Calu3 (cell line): ENCODE results near the gene TBPL2. TPM values are rescaled to one million over a fixed set of nuclear protein-coding genes. Genes with fewer than 3 reads are reported as not detected.

Source experiments
- BruUV-seq: library from RNA; stranded (reverse); fragments of 400-500 nt; replicated peaks from 2 replicates; lab custom pipeline; 2021; lab: Mats Ljungman, UMichigan
- CTCF ChIA-PET: fragments of 300-600 bp; sonication (Branson Sonifier 250); formaldehyde crosslinking; loops from one replicate; lab custom pipeline; 2022; ENCODE audit warnings: antibody characterized with exemption; lab: Charles Lee
- DNase-seq: peaks from one replicate; pipeline ENCODE4 v3.0.0; 2022
- H3K27ac Mint-ChIP-seq: one replicate; pipeline ENCODE4 v1.8.0; 2022; ENCODE audit warnings: mixed read lengths; ENCODE audit not compliant: unreplicated experiment
- H3K27me3 Mint-ChIP-seq: one replicate; pipeline ENCODE4 v1.8.0; 2022; ENCODE audit warnings: mixed read lengths; ENCODE audit not compliant: unreplicated experiment
- H3K36me3 Mint-ChIP-seq: one replicate; pipeline ENCODE4 v1.8.0; 2022; ENCODE audit warnings: mild to moderate bottlenecking, moderate library complexity, mixed read lengths; ENCODE audit not compliant: insufficient read depth, unreplicated experiment
- H3K4me1 Mint-ChIP-seq: one replicate; pipeline ENCODE4 v1.8.0; 2022; ENCODE audit warnings: mild to moderate bottlenecking, low read depth, mixed read lengths; ENCODE audit not compliant: unreplicated experiment
- H3K4me3 Mint-ChIP-seq: one replicate; pipeline ENCODE4 v1.8.0; 2022; ENCODE audit warnings: mild to moderate bottlenecking, low read depth, moderate library complexity, mixed read lengths; ENCODE audit not compliant: unreplicated experiment
- H3K9me3 Mint-ChIP-seq: one replicate; pipeline ENCODE4 v1.8.0; 2022; ENCODE audit warnings: low read depth, mixed read lengths; ENCODE audit not compliant: unreplicated experiment
- CTCF ChIP-seq: fragments of 200-600 bp; IDR thresholded peaks from one replicate; pipeline ENCODE4 v1.8.0; 2022; ENCODE audit warnings: antibody characterized with exemption; ENCODE audit not compliant: unreplicated experiment
- intact Hi-C: fragments of 100-400 bp; cut with micrococcal nuclease; formaldehyde crosslinking; loops from one replicate; pipeline ENCODE4 v1.10.0; 2022; ENCODE audit not compliant: unreplicated experiment
- total RNA-seq: library from RNA; stranded (reverse); gene quantifications from 2 replicates; pipeline ENCODE4 v1.2.3, GENCODE V29; 2022

Gene TBPL2
- total RNA-seq, 1 experiment from 2014 or later, result not detected

GRCh38 chr14:55399183-55399582 is 41.2 kb downstream of the TBPL2 start:
- Mint-ChIP-seq H3K4me1 (peaks cover 8% of the 10 kb centered on the region), H3K36me3 (peaks cover 2% of the 10 kb centered on the region), H3K27me3 (no peaks in the 10 kb centered on the region), H3K4me3 (no peak overlapping the region), H3K9me3 (no peaks in the 10 kb centered on the region), H3K27ac (no peak overlapping the region)
- CTCF ChIA-PET, result interaction anchor here (0.6 kb wide), 1 partner anchor 45 kb away, joined by 3 read pairs; no protein-coding TSS in a partner anchor
- no TSS peak for BruUV-seq
- DNase-seq, result no peak
- intact Hi-C loops, result no loop called here
- no peak for TF ChIP-seq CTCF

GRCh38 chr14:55398679-55399078 is 41.7 kb downstream of the TBPL2 start:
- Mint-ChIP-seq H3K36me3 (no peaks in the 10 kb centered on the region), H3K27ac (no peak overlapping the region), H3K4me1 (peaks cover 8% of the 10 kb centered on the region), H3K9me3 (no peaks in the 10 kb centered on the region), H3K27me3 (no peaks in the 10 kb centered on the region), H3K4me3 (no peak overlapping the region)
- DNase-seq, result no peak
- BruUV-seq, result no TSS peak
- CTCF ChIA-PET, result interaction anchor here (0.6 to 0.7 kb wide), 2 partner anchors 44 to 1624 kb away, joined by 3 read pairs; no protein-coding TSS in a partner anchor
- intact Hi-C loops, result no loop called here
- TF ChIP-seq CTCF, result no peak

- no peak for TF ChIP-seq CTCF
- no peaks in the 10 kb centered on the region for H3K9me3 Mint-ChIP-seq
- no peak overlapping the region for H3K4me3 Mint-ChIP-seq
- peaks cover 8% of the 10 kb centered on the region for H3K4me1 Mint-ChIP-seq
- CTCF ChIA-PET, result no interaction called here
- H3K27me3 Mint-ChIP-seq, result no peaks in the 10 kb centered on the region
- no peak for DNase-seq
- H3K27ac Mint-ChIP-seq, result no peak overlapping the region
- intact Hi-C loops, result no loop called here
- H3K36me3 Mint-ChIP-seq, result no peaks in the 10 kb centered on the region
- no TSS peak for BruUV-seq
These were observed 51.1 kb downstream of the TBPL2 start for GRCh38 chr14:55389330-55389729.

GRCh38 chr14:55388160-55388559 is 52.3 kb downstream of the TBPL2 start:
- no peak for DNase-seq
- intact Hi-C loops, result no loop called here
- H3K4me1 Mint-ChIP-seq, result peaks cover 8% of the 10 kb centered on the region
- CTCF ChIA-PET, result no interaction called here
- H3K36me3 Mint-ChIP-seq, result peaks cover 4% of the 10 kb centered on the region
- no peaks in the 10 kb centered on the region for H3K27me3 Mint-ChIP-seq
- BruUV-seq, result no TSS peak
- no peak overlapping the region for H3K4me3 Mint-ChIP-seq
- H3K9me3 Mint-ChIP-seq, result no peaks in the 10 kb centered on the region
- no peak for TF ChIP-seq CTCF
- no peak overlapping the region for H3K27ac Mint-ChIP-seq
